Heart left ventricle (tissue), 16 donors: ENCODE data around the gene C11orf42. TPM values are rescaled to one million over a fixed set of nuclear protein-coding genes. Genes with fewer than 3 reads are reported as not detected.
"Not testable (repeated sequence)": the region's sequence is repeated elsewhere in the genome, so short reads cannot be mapped to it uniquely, and the experiment has no call there.

Experiments
- ATAC-seq, 4 donors: fragments of 200-7000 bp; cut with Tn5 transposase; one replicate each; pipeline ENCODE4 v1.9.1; 2020 to 2022; ENCODE audit warnings: moderate library complexity in 4 of 4, mild to moderate bottlenecking in 3 of 4, moderate number of reproducible peaks in 1 of 4
- DNase-seq, 5 donors: peaks; one replicate each; pipeline ENCODE4 v3.0.0-alpha.2; 2020
- H3K27ac ChIP-seq, 12 donors: fragments of 200-600 bp; sonication (generic) in 4 of 12; one replicate each; pipeline versions ENCODE4 v1.5.0 to v1.8.0; 2016 to 2022; ENCODE audit warnings: mild to moderate bottlenecking in 2 of 12
- H3K27me3 ChIP-seq, 9 donors: fragments of 200-600 bp; sonication (generic) in 2 of 9; one replicate each; pipeline versions ENCODE4 v1.5.1 to v1.8.0; 2016 to 2022; ENCODE audit warnings: mild to moderate bottlenecking in 3 of 9
- H3K36me3 ChIP-seq, 9 donors: fragments of 200-600 bp; sonication (generic) in 2 of 9; one replicate each; pipeline versions ENCODE4 v1.5.0 to v1.8.0; 2018 to 2022; ENCODE audit warnings: mild to moderate bottlenecking in 2 of 9
- H3K4me1 ChIP-seq, 12 donors: fragments of 200-600 bp; sonication (generic) in 4 of 12; one replicate each; pipeline versions ENCODE4 v1.5.0 to v1.8.0; 2016 to 2022; ENCODE audit warnings: mild to moderate bottlenecking in 3 of 12
- H3K4me3 ChIP-seq, 12 donors: fragments of 200-600 bp; sonication (generic) in 4 of 12; one replicate each; pipeline versions ENCODE4 v1.5.0 to v1.8.0; 2017 to 2022; ENCODE audit warnings: mild to moderate bottlenecking in 9 of 12, moderate library complexity in 4 of 12
- H3K9me3 ChIP-seq, 12 donors: fragments of 200-600 bp; sonication (generic) in 4 of 12; one replicate each; pipeline versions ENCODE4 v1.5.0 to v1.8.0; 2016 to 2022; ENCODE audit warnings: mild to moderate bottlenecking in 1 of 12
- POLR2A ChIP-seq, 2 donors: fragments of 450-650 bp; IDR thresholded peaks; one replicate each; pipeline ENCODE4 v1.6.1; 2017; ENCODE audit warnings: antibody characterized with exemption in 2 of 2, mild to moderate bottlenecking in 2 of 2, moderate library complexity in 2 of 2
- WGBS, 4 donors: extraction: QIAGEN DNeasy Blood & Tissue Kit in 2 of 4; methylation state at CpG; one replicate each; pipeline versions ENCODE4 v1.1.5 to v1.1.7; 2013 to 2018; 5-methylcytosine and 5-hydroxymethylcytosine counted together
- intact Hi-C, 10 donors: fragments of 100-400 bp; cut with DNase I; formaldehyde crosslinking; loops; one replicate each; pipeline versions ENCODE4 v1.11.1 to v1.14.2; 2022
- polyA plus RNA-seq, 2 donors: library from polyadenylated mRNA; stranded (reverse); fragments of 200-250 nt; gene quantifications; one replicate each; pipeline ENCODE4 v1.2.3, GENCODE V29; 2013
- total RNA-seq, 9 donors: library from RNA; depleted of rRNA in 2 of 9; stranded (reverse); fragments of >200 nt in 2 of 9; fragmentation: NEBNext Ultra II Directional in 3 of 9; extraction: Animal tissue kit (Norgen Biotek cat#: 25700) in 3 of 9; gene quantifications; one replicate each; pipeline versions ENCODE4 v1.1.0 to v1.2.4, GENCODE V29; 2016 to 2023
- TF ChIP-seq, protein P1 (sequence below), 12 donors: fragments of 200-600 bp; sonication (generic) in 4 of 12; IDR thresholded peaks; one replicate each; pipeline versions ENCODE4 v1.5.0 to v1.8.0; 2018 to 2022; ENCODE audit warnings: antibody characterized with exemption in 12 of 12, mild to moderate bottlenecking in 5 of 12
- donor health status: ischemic (EF 13 %, LVEDD 7.1; RV severe dilation, severe dysfunction).
- donor health status: healthy with polysubstance abuse.
- donor health status: DM: no; HTN: yes; CAD: no.
- donor health status: DM: no; HTN: no; CAD: no.
- donor health status: ischemic (EF 25% LVEDD 6.9; RV normal size, moderate dysfunction).
- donor health status: ischemic (EF 25% LVEDD 5.7; RV mildly dilated, moderate dysfunction).
- donor health status: healthy.
- donor health status: DM: yes; HTN: yes; CAD: no.
- donor health status: ischemic (EF 35%, LVEDD 5.7; RV mildly dilated, moderate dysfunction).
- donor health status: nonischemic (EF 11% LVEDD 7.7; RV severe dilation, severe dysfunction).
- donor health status: DM: yes; HTN: yes; CAD: no.
- donor health status: PGD.
- donor health status: ischemic (EF 29% LVEDD 5.4; RV normal size, mild dysfunction).
- donor health status: nonischemic (EF 23%, LVEDD 6.1; RV moderate dilation, normal function).

C11orf42 gene
- total and polyA plus RNA-seq, 11 donors: not detected

DNA sequence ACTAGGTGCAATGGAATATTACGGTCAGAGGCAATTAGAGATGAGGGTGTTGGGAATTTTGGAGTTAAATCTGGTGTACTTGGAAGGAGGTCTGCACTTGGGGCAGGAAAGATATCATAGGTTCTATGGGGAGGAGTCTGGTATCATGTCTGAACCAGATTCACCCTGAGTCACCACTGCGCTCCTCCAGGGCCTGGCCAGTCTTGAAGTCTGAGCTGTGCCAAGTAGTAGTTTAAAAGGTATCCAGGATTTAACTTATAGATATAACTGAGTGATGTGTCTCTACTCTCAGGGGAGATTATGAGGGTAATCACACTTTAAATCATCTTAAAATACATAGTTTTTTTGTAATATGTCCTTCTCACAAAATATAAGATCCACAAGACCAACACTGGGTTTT lies 40.2 kb downstream of the C11orf42 start:
- TF ChIP-seq, protein P1, sequence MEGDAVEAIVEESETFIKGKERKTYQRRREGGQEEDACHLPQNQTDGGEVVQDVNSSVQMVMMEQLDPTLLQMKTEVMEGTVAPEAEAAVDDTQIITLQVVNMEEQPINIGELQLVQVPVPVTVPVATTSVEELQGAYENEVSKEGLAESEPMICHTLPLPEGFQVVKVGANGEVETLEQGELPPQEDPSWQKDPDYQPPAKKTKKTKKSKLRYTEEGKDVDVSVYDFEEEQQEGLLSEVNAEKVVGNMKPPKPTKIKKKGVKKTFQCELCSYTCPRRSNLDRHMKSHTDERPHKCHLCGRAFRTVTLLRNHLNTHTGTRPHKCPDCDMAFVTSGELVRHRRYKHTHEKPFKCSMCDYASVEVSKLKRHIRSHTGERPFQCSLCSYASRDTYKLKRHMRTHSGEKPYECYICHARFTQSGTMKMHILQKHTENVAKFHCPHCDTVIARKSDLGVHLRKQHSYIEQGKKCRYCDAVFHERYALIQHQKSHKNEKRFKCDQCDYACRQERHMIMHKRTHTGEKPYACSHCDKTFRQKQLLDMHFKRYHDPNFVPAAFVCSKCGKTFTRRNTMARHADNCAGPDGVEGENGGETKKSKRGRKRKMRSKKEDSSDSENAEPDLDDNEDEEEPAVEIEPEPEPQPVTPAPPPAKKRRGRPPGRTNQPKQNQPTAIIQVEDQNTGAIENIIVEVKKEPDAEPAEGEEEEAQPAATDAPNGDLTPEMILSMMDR (IDR thresholded peaks at IDR 0.05): no peak
- TF ChIP-seq POLR2A (IDR thresholded peaks at IDR 0.05): no peak
- Histone ChIP-seq H3K27me3 (no peaks in the 10 kb centered on the region), H3K4me1 (peaks cover 0 to 11% (median 2%) of the 10 kb centered on the region in 12 donors), H3K27ac (no peak overlapping the region), H3K9me3 (peaks cover 0 to 3% (median 0%) of the 10 kb centered on the region in 12 donors), H3K4me3 (no peak overlapping the region), H3K36me3 (no peaks in the 10 kb centered on the region)
- WGBS, 4 donors: 90 to 95% (median 92%) methylated on average over 2 of the region's 2 CpGs
- ATAC-seq: no peak
- DNase-seq: no peak
- intact Hi-C loops: loop anchor here in 1 of 10 donors (5.0 kb wide), 1 partner anchor 72 kb away; no protein-coding TSS in a partner anchor

DNA sequence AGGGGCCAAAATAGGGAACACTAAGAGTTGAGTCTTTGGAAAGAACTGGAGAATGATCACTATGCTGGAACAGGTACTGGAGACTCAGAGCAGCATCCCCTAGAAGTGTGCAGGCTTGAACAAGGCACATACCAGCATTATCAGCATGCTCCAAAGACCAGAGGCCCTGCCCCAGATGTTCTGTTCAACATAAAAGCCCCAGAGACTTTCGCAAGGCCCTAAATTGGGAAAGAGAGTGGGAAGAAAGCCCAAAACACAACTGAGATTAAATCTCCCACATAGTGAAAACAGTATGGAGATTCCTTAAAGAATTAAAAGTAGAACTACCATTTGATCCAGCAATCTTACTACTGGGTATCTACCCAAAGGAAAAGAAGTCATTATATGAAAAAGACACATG lies 42.9 kb downstream of the C11orf42 start:
- H3K9me3 ChIP-seq: peaks cover 0 to 3% (median 0%) of the 10 kb centered on the region in 12 donors
- TF ChIP-seq, protein P1 (IDR thresholded peaks at IDR 0.05): no peak
- no peak for TF ChIP-seq POLR2A (IDR thresholded peaks at IDR 0.05)
- H3K27me3 ChIP-seq: no peaks in the 10 kb centered on the region
- peaks cover 0 to 23% (median 2%) of the 10 kb centered on the region in 12 donors for H3K4me1 ChIP-seq
- H3K27ac ChIP-seq: no peak overlapping the region
- 71 to 84% (median 78%) methylated on average over 1 of the region's 1 CpG for WGBS, 4 donors
- H3K4me3 ChIP-seq: no peak overlapping the region
- intact Hi-C loops: loop anchor here in 1 of 10 donors (5.0 kb wide), 1 partner anchor 69 kb away; no protein-coding TSS in a partner anchor
- no peaks in the 10 kb centered on the region for H3K36me3 ChIP-seq
- ATAC-seq: no peak
- no peak for DNase-seq

DNA sequence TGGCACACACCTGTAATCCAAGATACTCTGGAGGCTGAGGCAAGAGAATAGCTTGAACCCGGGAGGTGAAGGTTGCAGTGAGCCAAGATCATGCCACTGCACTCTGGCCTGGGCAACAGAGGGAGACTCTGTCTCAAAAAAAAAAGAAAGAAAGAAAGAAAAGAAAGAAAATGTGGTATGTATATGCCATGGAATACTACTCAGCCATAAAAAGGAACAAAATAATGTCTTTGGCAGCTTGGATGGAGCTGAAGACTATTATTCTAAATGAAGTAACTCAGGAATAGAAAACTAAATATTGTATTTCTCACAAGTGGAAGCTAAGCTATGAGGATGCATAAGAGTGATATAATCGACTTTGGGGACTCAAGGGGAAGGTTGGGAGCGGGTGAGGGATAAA lies 43.5 kb downstream of the C11orf42 start:
- not testable (repeated sequence) for H3K27ac ChIP-seq, ATAC-seq, H3K27me3 ChIP-seq, H3K9me3 ChIP-seq, DNase-seq, H3K4me3 ChIP-seq, H3K36me3 ChIP-seq
- H3K4me1 ChIP-seq: peaks cover 0 to 23% (median 2%) of the 10 kb centered on the region in 12 donors
- WGBS, 4 donors: 93 to 95% (median 95%) methylated on average over 3 of the region's 3 CpGs
- intact Hi-C loops: loop anchor here in 1 of 10 donors (5.0 kb wide), 1 partner anchor 68 kb away; no protein-coding TSS in a partner anchor

DNA sequence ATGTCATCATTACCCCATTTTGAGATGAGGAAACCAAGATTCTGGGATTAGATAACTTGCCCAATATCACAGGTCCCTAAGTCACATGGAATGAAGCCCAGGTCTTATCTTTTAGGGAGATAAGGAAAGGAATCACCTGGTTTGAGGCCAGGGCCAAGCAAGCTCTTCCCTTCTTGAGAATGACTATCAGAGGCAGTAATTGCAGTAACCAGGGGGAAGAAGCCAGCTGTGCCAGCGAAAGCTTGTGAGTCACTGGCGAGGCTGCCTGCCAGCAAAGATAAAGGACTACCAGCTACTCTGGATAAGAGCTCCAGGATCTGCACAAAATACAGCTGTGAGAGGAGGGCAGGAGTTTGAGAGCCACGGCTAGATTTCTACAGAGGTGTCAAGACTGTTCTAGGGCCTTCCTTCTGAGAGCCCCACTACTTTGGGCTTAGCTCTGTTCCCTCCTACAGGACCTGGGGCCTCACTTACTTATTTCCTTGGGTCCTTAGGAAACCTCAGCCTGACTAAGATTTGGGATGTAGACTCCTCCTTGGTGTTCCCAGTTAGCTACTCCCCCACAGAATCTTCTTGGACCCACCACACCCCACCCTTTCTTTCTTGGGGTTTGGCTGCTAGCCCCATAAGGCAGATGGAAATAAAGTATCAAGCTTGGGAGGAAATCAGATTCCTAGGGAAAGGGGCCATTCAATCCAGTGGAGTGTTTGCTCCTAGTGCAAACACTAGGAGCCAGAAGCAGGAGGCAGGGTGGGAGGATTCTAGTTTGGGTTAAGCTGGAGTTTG lies 44.6 kb downstream of the C11orf42 start:
- peak; percentile 50 to 82 (median 80) for DNase-seq
- no peaks in the 10 kb centered on the region for H3K36me3 ChIP-seq
- TF ChIP-seq POLR2A (IDR thresholded peaks at IDR 0.05): no peak
- TF ChIP-seq, protein P1 (IDR thresholded peaks at IDR 0.05): no peak
- ATAC-seq: peak; percentile 49 to 94 (median 84)
- H3K4me3 ChIP-seq: no peak overlapping the region
- peaks cover 0 to 23% (median 2%) of the 10 kb centered on the region in 12 donors for H3K4me1 ChIP-seq
- H3K9me3 ChIP-seq: peaks cover 0 to 3% (median 0%) of the 10 kb centered on the region in 12 donors
- peak overlapping the region in 4 of 12 donors; percentile 3 to 27 (median 8) for H3K27ac ChIP-seq
- H3K27me3 ChIP-seq: peaks cover 0 to 4% (median 0%) of the 10 kb centered on the region in 9 donors
- 26 to 38% (median 37%) methylated on average over 3 of the region's 3 CpGs for WGBS, 4 donors
- intact Hi-C loops: loop anchor here in 9 of 10 donors (2.0 to 10.0 kb wide), 7 partner anchors 47 to 225 kb away; no protein-coding TSS in a partner anchor
